ENCODE results near the gene CEP41. TPM values are rescaled to one million over a fixed set of nuclear protein-coding genes. Genes with fewer than 3 reads are reported as not detected.

Gene CEP41
- total RNA-seq, 1 experiment from 2014 or later, result 7.1 TPM

DNA sequence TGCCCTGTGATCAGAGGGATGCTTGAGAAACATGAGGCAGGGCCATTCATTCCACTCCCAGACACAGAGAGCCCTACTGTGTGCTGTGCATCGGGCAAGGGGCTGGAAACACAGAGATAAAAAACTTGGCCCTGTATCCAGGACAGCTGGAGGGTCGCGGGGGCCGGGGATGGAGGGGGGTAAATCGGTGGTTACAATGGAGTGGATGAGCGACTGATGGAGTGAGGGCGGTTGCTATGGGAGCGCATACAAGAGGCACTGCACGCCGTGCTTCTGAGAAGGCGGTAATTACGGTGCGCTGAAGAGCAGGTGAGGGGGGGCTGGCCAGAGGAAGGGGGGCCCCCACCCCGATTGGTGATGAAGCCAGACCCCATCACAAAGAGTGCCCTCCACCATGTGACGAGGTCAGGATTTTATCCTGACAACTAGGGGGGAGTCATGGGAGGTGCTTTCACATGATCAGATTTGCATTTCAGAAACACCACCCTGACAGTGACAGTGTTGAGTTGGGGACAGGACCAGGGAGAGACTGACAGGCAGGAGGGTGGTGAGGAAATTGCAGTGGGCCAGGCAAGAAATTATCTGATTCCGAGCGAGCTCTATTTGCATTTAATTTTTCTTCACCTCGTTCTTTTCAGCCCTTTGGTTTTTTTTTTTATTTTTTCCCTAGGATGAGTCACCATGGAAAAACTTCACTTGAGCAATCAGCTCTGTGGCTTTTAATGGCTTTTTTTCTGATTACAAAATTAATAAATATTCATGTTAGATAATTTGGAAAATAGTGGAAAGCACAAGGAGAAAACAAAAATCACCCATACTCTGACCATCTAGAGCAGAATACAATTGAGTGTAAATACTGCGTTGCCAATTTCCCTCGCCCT is 88.4 kb downstream of the CEP41 start:
- H3K4me1 Mint-ChIP-seq, result peaks cover 54% of the 10 kb centered on the region
- DNase-seq (ENCODE audit: low spot score), result no peak
- H3K4me3 Mint-ChIP-seq, result no peak overlapping the region
- H3K9me3 Mint-ChIP-seq, result no peaks in the 10 kb centered on the region
- no peak for ATAC-seq
- ChIA-PET CTCF (no interaction called here), POLR2A (interaction anchor here (0.6 kb wide), 1 partner anchor 222 kb away, joined by 3 read pairs; no protein-coding TSS in a partner anchor)
- no peaks in the 10 kb centered on the region for H3K36me3 Mint-ChIP-seq
- TF ChIP-seq FOXP1 (CRISPR knock-in tag; IDR thresholded peaks at IDR 0.05; ENCODE audit: borderline replicate concordance) (no peak), HMGA2 (CRISPR knock-in tag; IDR thresholded peaks at IDR 0.05) (no peak), TCF7 (CRISPR knock-in tag; IDR thresholded peaks at IDR 0.05; ENCODE audit: low read depth) (no peak), MYBL2 (CRISPR knock-in tag; IDR thresholded peaks at IDR 0.05) (no peak), ARID4B (CRISPR knock-in tag; IDR thresholded peaks at IDR 0.05; ENCODE audit: borderline replicate concordance) (no peak), ZNF263 (CRISPR knock-in tag; IDR thresholded peaks at IDR 0.05; ENCODE audit: low read depth) (no peak), ZBTB21 (CRISPR knock-in tag; IDR thresholded peaks at IDR 0.05; ENCODE audit: borderline replicate concordance) (no peak)
- no peaks in the 10 kb centered on the region; the same call in 1 of the 2 replicates for H3K27me3 Mint-ChIP-seq (ENCODE audit: low read depth)
- no peak overlapping the region for H3K27ac Mint-ChIP-seq

DNA sequence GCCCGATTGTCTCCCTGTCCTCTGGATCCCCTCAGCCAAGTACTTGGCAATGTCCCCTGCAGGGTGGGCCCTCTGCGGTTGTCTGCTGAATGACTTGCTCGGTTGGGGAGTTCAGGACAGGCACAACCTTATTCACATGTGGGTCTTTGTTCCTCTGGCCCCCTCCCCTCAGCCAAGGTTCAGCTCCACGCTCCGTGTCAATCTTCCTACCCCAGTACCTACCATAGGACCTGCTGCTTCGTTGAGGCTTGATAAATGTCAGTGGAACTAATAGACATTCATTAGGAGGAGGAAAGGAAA is 89.1 kb downstream of the CEP41 start:
- TF ChIP-seq TCF7 (CRISPR knock-in tag; IDR thresholded peaks at IDR 0.05; ENCODE audit: low read depth) (no peak), TP53 (CRISPR knock-in tag; IDR thresholded peaks at IDR 0.05) (no peak), IRF2 (CRISPR knock-in tag; IDR thresholded peaks at IDR 0.05; ENCODE audit: borderline replicate concordance, low read depth) (no peak), ZNF423 (CRISPR knock-in tag; IDR thresholded peaks at IDR 0.05) (no peak), NFATC4 (CRISPR knock-in tag; IDR thresholded peaks at IDR 0.05) (no peak)
- TF ChIP-seq, protein P1, sequence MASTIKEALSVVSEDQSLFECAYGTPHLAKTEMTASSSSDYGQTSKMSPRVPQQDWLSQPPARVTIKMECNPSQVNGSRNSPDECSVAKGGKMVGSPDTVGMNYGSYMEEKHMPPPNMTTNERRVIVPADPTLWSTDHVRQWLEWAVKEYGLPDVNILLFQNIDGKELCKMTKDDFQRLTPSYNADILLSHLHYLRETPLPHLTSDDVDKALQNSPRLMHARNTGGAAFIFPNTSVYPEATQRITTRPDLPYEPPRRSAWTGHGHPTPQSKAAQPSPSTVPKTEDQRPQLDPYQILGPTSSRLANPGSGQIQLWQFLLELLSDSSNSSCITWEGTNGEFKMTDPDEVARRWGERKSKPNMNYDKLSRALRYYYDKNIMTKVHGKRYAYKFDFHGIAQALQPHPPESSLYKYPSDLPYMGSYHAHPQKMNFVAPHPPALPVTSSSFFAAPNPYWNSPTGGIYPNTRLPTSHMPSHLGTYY (CRISPR knock-in tag; IDR thresholded peaks at IDR 0.05), result no peak
- TF ChIP-seq, protein P2, sequence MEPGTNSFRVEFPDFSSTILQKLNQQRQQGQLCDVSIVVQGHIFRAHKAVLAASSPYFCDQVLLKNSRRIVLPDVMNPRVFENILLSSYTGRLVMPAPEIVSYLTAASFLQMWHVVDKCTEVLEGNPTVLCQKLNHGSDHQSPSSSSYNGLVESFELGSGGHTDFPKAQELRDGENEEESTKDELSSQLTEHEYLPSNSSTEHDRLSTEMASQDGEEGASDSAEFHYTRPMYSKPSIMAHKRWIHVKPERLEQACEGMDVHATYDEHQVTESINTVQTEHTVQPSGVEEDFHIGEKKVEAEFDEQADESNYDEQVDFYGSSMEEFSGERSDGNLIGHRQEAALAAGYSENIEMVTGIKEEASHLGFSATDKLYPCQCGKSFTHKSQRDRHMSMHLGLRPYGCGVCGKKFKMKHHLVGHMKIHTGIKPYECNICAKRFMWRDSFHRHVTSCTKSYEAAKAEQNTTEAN (CRISPR knock-in tag; IDR thresholded peaks at IDR 0.05), result no peak
- ChIA-PET CTCF (no interaction called here), POLR2A (interaction anchor here (0.6 kb wide), 1 partner anchor 223 kb away, joined by 3 read pairs; no protein-coding TSS in a partner anchor)
- H3K27ac Mint-ChIP-seq, result no peak overlapping the region
- ATAC-seq (no peak), DNase-seq (ENCODE audit: low spot score) (no peak)
- H3K9me3 Mint-ChIP-seq, result no peaks in the 10 kb centered on the region
- peaks cover 48% of the 10 kb centered on the region for H3K4me1 Mint-ChIP-seq
- no peaks in the 10 kb centered on the region for H3K36me3 Mint-ChIP-seq
- H3K4me3 Mint-ChIP-seq, result no peak overlapping the region
- H3K27me3 Mint-ChIP-seq (ENCODE audit: low read depth), result no peaks in the 10 kb centered on the region; the same call in 1 of the 2 replicates
